RWPE2 (cell line): Measurements from ENCODE around the gene HIBCH.

Experiments used
- ATAC-seq: fragments of 200-7000 bp; cut with Tn5 transposase; 3 replicates; pipeline ENCODE4 v1.9.1; 2021; ENCODE audit warnings: low read depth
- DNase-seq: peaks from one replicate; pipeline ENCODE4 v3.0.0-alpha.2; 2020; ENCODE audit warnings: low spot score
- H3K27ac ChIP-seq: fragments of 450-650 bp; 2 replicates; pipeline ENCODE4 v1.5.1; 2017; ENCODE audit warnings: mild to moderate bottlenecking; ENCODE audit not compliant: poor library complexity, severe bottlenecking
- H3K27me3 ChIP-seq: fragments of 250-450 bp; sonication (Bioruptor Pico); 2 replicates; pipeline ENCODE4 v1.5.1; 2021; ENCODE audit warnings: mild to moderate bottlenecking, moderate library complexity; ENCODE audit not compliant: insufficient read depth, poor library complexity, severe bottlenecking
- H3K36me3 ChIP-seq: fragments of 250-450 bp; sonication (Bioruptor Pico); 2 replicates; pipeline ENCODE4 v1.5.1; 2020; ENCODE audit warnings: low read depth, mild to moderate bottlenecking, moderate library complexity
- H3K4me1 ChIP-seq: fragments of 250-450 bp; sonication (Bioruptor Pico); 2 replicates; pipeline ENCODE4 v1.5.1; 2021; ENCODE audit warnings: mild to moderate bottlenecking, moderate library complexity; ENCODE audit not compliant: insufficient read depth, poor library complexity, severe bottlenecking
- H3K4me3 ChIP-seq: fragments of 250-450 bp; sonication (Bioruptor Pico); 2 replicates; pipeline ENCODE4 v1.5.1; 2021; ENCODE audit warnings: mild to moderate bottlenecking, moderate library complexity; ENCODE audit not compliant: severe bottlenecking
- H3K9me3 ChIP-seq: fragments of 250-450 bp; sonication (Bioruptor Pico); 2 replicates; pipeline ENCODE4 v1.5.1; 2021; ENCODE audit warnings: mild to moderate bottlenecking, moderate library complexity; ENCODE audit not compliant: severe bottlenecking
- CTCF ChIP-seq: fragments of 450-650 bp; IDR thresholded peaks from one replicate; pipeline ENCODE4 v1.5.1; 2017; ENCODE audit warnings: mild to moderate bottlenecking, moderate library complexity; ENCODE audit not compliant: poor library complexity, severe bottlenecking

HIBCH gene

GRCh38 chr2:190197143-190197720, 122.4 kb downstream of the HIBCH start:
- Histone ChIP-seq H3K4me1 (no peaks in the 10 kb centered on the region), H3K9me3 (no peaks in the 10 kb centered on the region), H3K27ac (no peak overlapping the region), H3K27me3 (no peaks in the 10 kb centered on the region), H3K4me3 (no peak overlapping the region), H3K36me3 (peaks cover 12% of the 10 kb centered on the region; the same call in 1 of the 2 replicates)
- no peak for TF ChIP-seq CTCF
- DNase-seq, result no peak
- no peak for ATAC-seq

DNA sequence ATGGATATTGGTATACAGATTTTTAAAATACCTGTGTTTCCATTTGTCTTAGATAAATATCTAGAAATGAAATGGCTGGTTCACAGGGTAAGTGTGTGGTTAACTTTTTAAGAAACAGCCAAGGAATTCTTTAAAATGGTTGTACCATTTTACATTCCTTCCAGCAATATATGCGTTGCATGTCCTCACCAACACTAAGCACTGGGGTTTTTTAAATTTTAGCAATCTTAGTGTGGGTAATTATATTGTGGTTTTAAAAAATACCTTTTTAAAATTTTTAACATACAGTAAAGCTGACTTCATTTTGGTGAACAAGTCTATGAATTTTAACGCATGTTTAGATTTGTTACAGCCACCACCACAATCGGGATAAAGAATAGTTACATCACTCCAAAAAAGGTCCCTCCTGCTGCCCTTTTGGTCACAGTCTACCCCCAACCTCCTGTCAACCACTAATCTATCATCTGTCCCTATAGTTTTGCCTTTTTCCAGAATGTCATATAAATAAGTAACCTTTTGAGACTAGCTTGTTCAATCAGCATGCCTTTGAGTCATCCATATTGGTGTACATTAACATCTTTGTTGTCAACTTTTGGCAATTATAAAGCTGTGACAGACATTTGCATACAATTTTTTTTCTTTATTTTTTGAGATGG, 129.0 kb downstream of the HIBCH start:
- Histone ChIP-seq H3K27me3 (no peaks in the 10 kb centered on the region), H3K27ac (no peak overlapping the region), H3K36me3 (no peaks in the 10 kb centered on the region), H3K4me1 (no peaks in the 10 kb centered on the region), H3K9me3 (no peaks in the 10 kb centered on the region), H3K4me3 (no peak overlapping the region)
- ATAC-seq (no peak), DNase-seq (no peak)
- TF ChIP-seq CTCF, result no peak

DNA sequence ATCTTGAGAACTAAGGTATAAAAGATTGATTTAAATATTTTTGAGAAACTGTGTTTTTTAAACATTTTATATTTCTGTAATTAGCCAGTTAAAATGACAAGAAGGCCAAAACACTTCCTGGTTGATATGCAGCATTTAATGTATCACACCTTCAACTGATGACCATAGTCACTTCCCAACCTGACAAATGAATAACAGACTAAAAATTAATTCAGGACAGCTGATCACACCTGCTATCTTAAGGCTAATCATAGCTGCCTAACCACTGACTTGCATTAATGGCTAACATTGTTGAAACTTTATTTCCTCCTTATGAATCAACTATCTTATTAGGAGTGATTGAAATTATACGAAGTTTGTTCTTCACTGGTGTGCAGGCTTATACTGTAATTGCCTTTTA, 131.3 kb downstream of the HIBCH start:
- Histone ChIP-seq H3K9me3 (no peaks in the 10 kb centered on the region), H3K4me3 (no peak overlapping the region), H3K27ac (no peak overlapping the region), H3K36me3 (no peaks in the 10 kb centered on the region), H3K27me3 (no peaks in the 10 kb centered on the region), H3K4me1 (no peaks in the 10 kb centered on the region)
- no peak for DNase-seq
- no peak for TF ChIP-seq CTCF
- no peak for ATAC-seq

DNA sequence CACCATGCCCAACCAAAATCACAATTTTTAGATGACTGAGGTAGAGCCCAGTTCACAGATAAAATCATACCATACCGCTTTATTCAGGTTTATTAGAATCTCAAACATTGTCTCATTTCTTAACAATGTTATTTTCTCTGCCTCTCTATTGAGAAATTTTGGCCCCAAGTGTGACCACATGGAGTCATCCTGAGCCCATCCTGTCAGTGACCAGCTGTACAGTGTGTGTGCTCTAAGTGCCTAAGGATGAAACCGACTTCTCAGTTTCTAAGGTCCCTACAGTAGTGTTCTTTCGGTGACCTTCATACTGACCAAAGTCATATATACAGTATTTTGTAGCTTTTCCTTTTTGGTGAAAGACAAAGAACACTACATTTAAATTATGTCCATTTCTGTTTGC, 133.4 kb downstream of the HIBCH start:
- H3K27me3 ChIP-seq, result no peaks in the 10 kb centered on the region
- H3K4me3 ChIP-seq, result no peak overlapping the region
- H3K9me3 ChIP-seq, result no peaks in the 10 kb centered on the region
- no peak overlapping the region for H3K27ac ChIP-seq
- ATAC-seq (no peak), DNase-seq (no peak)
- TF ChIP-seq CTCF, result no peak
- no peaks in the 10 kb centered on the region for H3K4me1 ChIP-seq
- H3K36me3 ChIP-seq, result no peaks in the 10 kb centered on the region

DNA sequence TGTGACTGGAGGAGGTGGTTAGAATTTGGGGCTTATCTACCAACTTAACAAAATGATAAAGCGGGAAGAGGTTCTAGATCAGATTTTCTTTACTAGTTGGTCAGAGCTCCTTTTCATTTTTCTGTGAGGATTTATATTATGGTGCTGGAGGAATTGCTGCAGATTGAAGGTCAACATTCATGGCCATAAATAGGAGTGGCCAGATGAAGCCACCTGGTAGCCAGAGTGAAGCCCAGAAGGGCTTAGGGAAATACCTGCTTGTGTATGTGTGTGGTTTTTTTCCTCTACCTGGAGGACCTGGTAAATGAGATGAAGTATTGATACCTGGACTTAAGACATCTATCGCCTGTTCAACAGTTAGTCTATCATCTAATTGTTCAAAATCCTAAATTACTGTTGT, 134.2 kb downstream of the HIBCH start:
- Histone ChIP-seq H3K9me3 (no peaks in the 10 kb centered on the region), H3K27me3 (no peaks in the 10 kb centered on the region), H3K27ac (no peak overlapping the region), H3K4me1 (no peaks in the 10 kb centered on the region), H3K36me3 (no peaks in the 10 kb centered on the region), H3K4me3 (no peak overlapping the region)
- ATAC-seq, result no peak
- DNase-seq, result no peak
- TF ChIP-seq CTCF, result no peak
